Measurements from ENCODE around the gene ZNF221. TPM values are rescaled to one million over a fixed set of nuclear protein-coding genes. Genes with fewer than 3 reads are reported as not detected.

ZNF221 gene
- polyA plus RNA-seq, 1 donor (not counting 4 experiments of a cell fraction or from before 2014, with no cell fraction given), result 1.5 TPM

GRCh38 chr19:43956827-43957226, 5.8 kb downstream of the ZNF221 start:
- no peak for TF ChIP-seq EZH2 (IDR thresholded peaks at IDR 0.05; ENCODE audit: low read length)
- TF ChIP-seq CTCF (optimal IDR thresholded peaks at IDR 0.05 in 1 of 3, IDR thresholded peaks at IDR 0.05 in 1 of 3, conservative IDR thresholded peaks at IDR 0.05 in 1 of 3; ENCODE audit: extremely low read depth in 1 of 3, insufficient read depth in 2 of 3, low read length in 3 of 3), result no peak
- no peak overlapping the region for H3K9ac ChIP-seq (ENCODE audit: control insufficient read depth, extremely low read depth, insufficient read depth, low read length)
- H3K9me3 ChIP-seq (ENCODE audit: control insufficient read depth, low read depth, low read length), result peaks cover 9% of the 10 kb centered on the region
- H3K79me2 ChIP-seq (ENCODE audit: control insufficient read depth, insufficient read depth, low read length), result no peaks in the 10 kb centered on the region
- no peaks in the 10 kb centered on the region for H4K20me1 ChIP-seq (ENCODE audit: control insufficient read depth, extremely low read depth, insufficient read depth, low read length)
- H3K4me3 ChIP-seq (ENCODE audit: control insufficient read depth in 2 of 3, extremely low read depth in 1 of 3, insufficient read depth in 2 of 3, low read depth in 1 of 3, low read length in 3 of 3), result no peak overlapping the region
- no peaks in the 10 kb centered on the region for H3K4me1 ChIP-seq (ENCODE audit: control insufficient read depth, extremely low read depth, insufficient read depth, low read length)
- H3K4me2 ChIP-seq (ENCODE audit: control insufficient read depth, extremely low read depth, insufficient read depth, low read depth, low read length), result no peak overlapping the region
- no peaks in the 10 kb centered on the region for H3K36me3 ChIP-seq (ENCODE audit: control insufficient read depth in 2 of 2, extremely low read depth in 1 of 2, insufficient read depth in 2 of 2, low read length in 2 of 2)
- no peak overlapping the region for H2AFZ ChIP-seq (ENCODE audit: control insufficient read depth, low read length)
- H3K27me3 ChIP-seq (ENCODE audit: control insufficient read depth, extremely low read depth, insufficient read depth, low read length), result no peaks in the 10 kb centered on the region
- dilution Hi-C loops (cut with MboI; ENCODE audit: extremely low pct_ligation_motif_present, low sequenced_read_pairs), result no loop called here
- DNase-seq (ENCODE audit: low read depth, low spot score) (no peak), FAIRE-seq (no peak)
- H3K27ac ChIP-seq (ENCODE audit: control insufficient read depth, insufficient read depth, low read length), result no peak overlapping the region
- no peaks in the 10 kb centered on the region for H3K9me1 ChIP-seq (ENCODE audit: control insufficient read depth, extremely low read depth, insufficient read depth, low read length)

DNA sequence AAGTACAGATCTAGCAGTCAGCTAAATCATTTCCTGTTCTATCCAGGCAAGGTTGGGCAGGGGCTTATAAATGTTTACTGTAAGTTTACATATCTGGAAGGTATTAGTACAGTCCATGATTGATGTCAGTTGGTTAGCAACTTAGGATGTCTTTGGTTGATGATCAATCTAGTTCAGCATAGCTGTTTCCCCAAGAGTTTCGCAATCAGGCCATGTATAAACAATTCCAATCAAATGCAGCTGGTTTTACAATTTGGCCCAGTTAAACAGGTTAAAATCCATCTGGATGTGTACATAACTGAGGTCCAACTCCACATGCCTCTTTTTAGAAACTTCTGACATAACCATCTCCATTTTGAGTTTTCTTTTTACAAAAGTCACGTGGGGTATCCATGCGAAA, 6.9 kb downstream of the ZNF221 start:
- dilution Hi-C loops (cut with MboI; ENCODE audit: extremely low pct_ligation_motif_present, low sequenced_read_pairs), result no loop called here
- Histone ChIP-seq H3K9ac (ENCODE audit: control insufficient read depth, extremely low read depth, insufficient read depth, low read length) (no peak overlapping the region), H3K79me2 (ENCODE audit: control insufficient read depth, insufficient read depth, low read length) (no peaks in the 10 kb centered on the region), H3K9me3 (ENCODE audit: control insufficient read depth, low read depth, low read length) (peaks cover 14% of the 10 kb centered on the region), H3K4me1 (ENCODE audit: control insufficient read depth, extremely low read depth, insufficient read depth, low read length) (no peaks in the 10 kb centered on the region), H3K27ac (ENCODE audit: control insufficient read depth, insufficient read depth, low read length) (no peak overlapping the region), H3K4me2 (ENCODE audit: control insufficient read depth, extremely low read depth, insufficient read depth, low read depth, low read length) (no peak overlapping the region), H2AFZ (ENCODE audit: control insufficient read depth, low read length) (no peak overlapping the region), H3K36me3 (ENCODE audit: control insufficient read depth in 2 of 2, extremely low read depth in 1 of 2, insufficient read depth in 2 of 2, low read length in 2 of 2) (no peaks in the 10 kb centered on the region), H3K9me1 (ENCODE audit: control insufficient read depth, extremely low read depth, insufficient read depth, low read length) (no peaks in the 10 kb centered on the region), H3K4me3 (ENCODE audit: control insufficient read depth in 2 of 3, extremely low read depth in 1 of 3, insufficient read depth in 2 of 3, low read depth in 1 of 3, low read length in 3 of 3) (no peak overlapping the region), H3K27me3 (ENCODE audit: control insufficient read depth, extremely low read depth, insufficient read depth, low read length) (no peaks in the 10 kb centered on the region), H4K20me1 (ENCODE audit: control insufficient read depth, extremely low read depth, insufficient read depth, low read length) (no peaks in the 10 kb centered on the region)
- DNase-seq (ENCODE audit: low read depth, low spot score), result no peak
- TF ChIP-seq CTCF (optimal IDR thresholded peaks at IDR 0.05 in 1 of 3, IDR thresholded peaks at IDR 0.05 in 1 of 3, conservative IDR thresholded peaks at IDR 0.05 in 1 of 3; ENCODE audit: extremely low read depth in 1 of 3, insufficient read depth in 2 of 3, low read length in 3 of 3), result no peak
- no peak for TF ChIP-seq EZH2 (IDR thresholded peaks at IDR 0.05; ENCODE audit: low read length)
- no peak for FAIRE-seq

Data from keratinocyte (primary cell).